ENCODE measurements around the gene ODC1.

ODC1 gene

GRCh38 chr2:10477443-10478297, 29.5 kb upstream of the ODC1 start:
- TF ChIP-seq, protein P1, sequence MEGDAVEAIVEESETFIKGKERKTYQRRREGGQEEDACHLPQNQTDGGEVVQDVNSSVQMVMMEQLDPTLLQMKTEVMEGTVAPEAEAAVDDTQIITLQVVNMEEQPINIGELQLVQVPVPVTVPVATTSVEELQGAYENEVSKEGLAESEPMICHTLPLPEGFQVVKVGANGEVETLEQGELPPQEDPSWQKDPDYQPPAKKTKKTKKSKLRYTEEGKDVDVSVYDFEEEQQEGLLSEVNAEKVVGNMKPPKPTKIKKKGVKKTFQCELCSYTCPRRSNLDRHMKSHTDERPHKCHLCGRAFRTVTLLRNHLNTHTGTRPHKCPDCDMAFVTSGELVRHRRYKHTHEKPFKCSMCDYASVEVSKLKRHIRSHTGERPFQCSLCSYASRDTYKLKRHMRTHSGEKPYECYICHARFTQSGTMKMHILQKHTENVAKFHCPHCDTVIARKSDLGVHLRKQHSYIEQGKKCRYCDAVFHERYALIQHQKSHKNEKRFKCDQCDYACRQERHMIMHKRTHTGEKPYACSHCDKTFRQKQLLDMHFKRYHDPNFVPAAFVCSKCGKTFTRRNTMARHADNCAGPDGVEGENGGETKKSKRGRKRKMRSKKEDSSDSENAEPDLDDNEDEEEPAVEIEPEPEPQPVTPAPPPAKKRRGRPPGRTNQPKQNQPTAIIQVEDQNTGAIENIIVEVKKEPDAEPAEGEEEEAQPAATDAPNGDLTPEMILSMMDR (IDR thresholded peaks at IDR 0.05): no peak
- no peak for TF ChIP-seq ZFX (IDR thresholded peaks at IDR 0.05; ENCODE audit: borderline replicate concordance)
- no peak overlapping the region for H3K27ac ChIP-seq

DNA sequence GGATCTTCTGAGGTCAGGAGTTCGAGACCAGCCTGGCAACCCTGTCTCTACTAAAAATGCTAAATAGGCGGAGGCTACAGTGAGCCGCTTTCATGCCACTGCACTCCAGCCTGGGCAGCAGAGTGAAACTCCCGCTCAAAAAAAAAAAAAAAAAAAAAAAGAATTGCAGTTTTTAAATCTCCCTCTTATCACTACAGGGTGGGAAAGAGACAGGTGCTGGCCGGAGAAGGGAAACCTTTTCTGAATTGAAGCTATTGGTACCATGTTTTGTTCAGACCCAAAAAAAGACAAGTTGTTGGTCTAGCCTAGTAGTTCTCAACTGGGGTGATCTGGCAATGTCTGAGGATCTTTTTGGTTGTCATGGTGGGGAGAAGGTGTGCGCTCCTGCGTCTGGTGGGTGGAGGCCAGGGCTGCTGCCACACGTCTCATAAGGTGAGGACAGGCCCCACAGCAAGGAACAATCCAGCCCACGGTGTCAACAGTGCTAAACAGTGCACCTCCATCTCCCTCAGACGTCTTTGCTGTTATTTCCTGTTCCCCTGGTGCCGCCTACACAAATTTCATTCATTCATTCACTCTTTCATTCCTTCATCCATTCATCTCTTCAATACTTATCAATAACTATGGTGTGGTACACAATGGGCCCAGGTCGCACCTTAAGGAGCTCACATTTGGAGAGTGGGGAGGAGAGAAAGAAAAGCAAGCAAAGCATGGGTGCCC, 28.8 kb upstream of the ODC1 start:
- no peak overlapping the region for H3K27ac ChIP-seq
- TF ChIP-seq, protein P1 (IDR thresholded peaks at IDR 0.05): no peak
- TF ChIP-seq ZFX (IDR thresholded peaks at IDR 0.05; ENCODE audit: borderline replicate concordance): no peak

- no peak overlapping the region for H3K27ac ChIP-seq
- TF ChIP-seq ZFX (IDR thresholded peaks at IDR 0.05; ENCODE audit: borderline replicate concordance): no peak
- TF ChIP-seq, protein P1 (IDR thresholded peaks at IDR 0.05): no peak
These were observed 27.9 kb upstream of the ODC1 start for GRCh38 chr2:10475811-10476660.

GRCh38 chr2:10475221-10475722, 27.1 kb upstream of the ODC1 start:
- TF ChIP-seq, protein P1 (IDR thresholded peaks at IDR 0.05): no peak
- TF ChIP-seq ZFX (IDR thresholded peaks at IDR 0.05; ENCODE audit: borderline replicate concordance): no peak
- no peak overlapping the region for H3K27ac ChIP-seq

GRCh38 chr2:10473121-10473756, 25.1 kb upstream of the ODC1 start:
- TF ChIP-seq ZFX (IDR thresholded peaks at IDR 0.05; ENCODE audit: borderline replicate concordance): no peak
- TF ChIP-seq, protein P1 (IDR thresholded peaks at IDR 0.05): no peak
- no peak overlapping the region for H3K27ac ChIP-seq

DNA sequence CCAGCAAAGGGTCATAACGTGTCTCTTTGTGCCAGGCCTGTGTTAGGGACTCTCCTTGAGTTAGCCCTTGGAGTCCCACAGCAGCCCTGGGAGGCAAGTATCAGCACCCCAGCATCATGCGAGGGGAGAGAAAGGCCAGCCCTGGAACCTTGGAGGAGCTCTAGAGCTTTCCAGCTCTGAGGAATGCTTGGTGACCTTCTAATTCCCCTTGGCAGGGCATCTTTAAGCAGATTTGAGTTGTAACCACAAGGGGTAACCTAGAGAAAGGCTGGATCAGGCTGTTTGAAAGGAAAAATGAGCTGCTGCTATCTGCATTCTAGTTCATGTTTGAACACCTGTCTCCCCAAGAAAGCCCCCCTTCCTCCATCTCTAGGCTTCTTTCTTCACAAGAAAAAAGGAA, 23.8 kb upstream of the ODC1 start:
- no peak overlapping the region for H3K27ac ChIP-seq
- no peak for TF ChIP-seq ZFX (IDR thresholded peaks at IDR 0.05; ENCODE audit: borderline replicate concordance)
- TF ChIP-seq, protein P1 (IDR thresholded peaks at IDR 0.05): no peak
